ENCODE measurements around the gene LHFPL3.

DNA sequence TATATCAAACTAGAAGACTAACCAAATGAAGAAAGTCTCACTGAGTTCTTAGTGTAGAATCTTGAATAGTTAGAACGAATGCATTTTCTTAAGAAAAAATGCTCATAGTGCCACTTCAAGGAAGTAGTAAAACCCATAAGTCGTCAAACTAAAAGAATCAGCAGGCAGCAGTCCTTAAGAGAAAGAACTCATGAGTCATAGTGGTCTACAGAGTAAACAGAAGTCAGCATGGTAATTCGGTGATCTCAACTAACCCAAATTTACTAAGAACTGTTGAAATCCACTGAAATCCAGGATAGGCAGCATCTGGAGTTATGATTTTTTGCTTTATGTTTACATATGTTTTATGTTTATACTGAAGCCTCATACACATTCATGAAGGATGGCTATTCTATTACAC, 256.2 kb downstream of the LHFPL3 start:
- no peak for TF ChIP-seq CTCF (IDR thresholded peaks at IDR 0.05 in 2 of 3, conservative IDR thresholded peaks at IDR 0.05 in 1 of 3; ENCODE audit: borderline replicate concordance in 1 of 3, insufficient read depth in 1 of 3, low read depth in 2 of 3, low read length in 2 of 3)
- TF ChIP-seq EZH2 (IDR thresholded peaks at IDR 0.05) = no peak
